HG03378 (cell line): ENCODE results near the gene CLN3.
"Not testable (repeated sequence)": the region's sequence is repeated elsewhere in the genome, so short reads cannot be mapped to it uniquely, and the experiment has no call there.

Source experiments
- ATAC-seq: cut with Tn5 transposase; IDR thresholded peaks from one replicate; pipeline ENCODE4 v1.9.1; 2021; ENCODE audit warnings: mild to moderate bottlenecking, moderate library complexity; ENCODE audit not compliant: unreplicated experiment

CLN3 gene

GRCh38 chr16:28514246-28514645 is 22.4 kb upstream of the CLN3 start:
- ATAC-seq, result no peak

GRCh38 chr16:28513484-28514181 is 21.8 kb upstream of the CLN3 start:
- ATAC-seq, result no peak

DNA sequence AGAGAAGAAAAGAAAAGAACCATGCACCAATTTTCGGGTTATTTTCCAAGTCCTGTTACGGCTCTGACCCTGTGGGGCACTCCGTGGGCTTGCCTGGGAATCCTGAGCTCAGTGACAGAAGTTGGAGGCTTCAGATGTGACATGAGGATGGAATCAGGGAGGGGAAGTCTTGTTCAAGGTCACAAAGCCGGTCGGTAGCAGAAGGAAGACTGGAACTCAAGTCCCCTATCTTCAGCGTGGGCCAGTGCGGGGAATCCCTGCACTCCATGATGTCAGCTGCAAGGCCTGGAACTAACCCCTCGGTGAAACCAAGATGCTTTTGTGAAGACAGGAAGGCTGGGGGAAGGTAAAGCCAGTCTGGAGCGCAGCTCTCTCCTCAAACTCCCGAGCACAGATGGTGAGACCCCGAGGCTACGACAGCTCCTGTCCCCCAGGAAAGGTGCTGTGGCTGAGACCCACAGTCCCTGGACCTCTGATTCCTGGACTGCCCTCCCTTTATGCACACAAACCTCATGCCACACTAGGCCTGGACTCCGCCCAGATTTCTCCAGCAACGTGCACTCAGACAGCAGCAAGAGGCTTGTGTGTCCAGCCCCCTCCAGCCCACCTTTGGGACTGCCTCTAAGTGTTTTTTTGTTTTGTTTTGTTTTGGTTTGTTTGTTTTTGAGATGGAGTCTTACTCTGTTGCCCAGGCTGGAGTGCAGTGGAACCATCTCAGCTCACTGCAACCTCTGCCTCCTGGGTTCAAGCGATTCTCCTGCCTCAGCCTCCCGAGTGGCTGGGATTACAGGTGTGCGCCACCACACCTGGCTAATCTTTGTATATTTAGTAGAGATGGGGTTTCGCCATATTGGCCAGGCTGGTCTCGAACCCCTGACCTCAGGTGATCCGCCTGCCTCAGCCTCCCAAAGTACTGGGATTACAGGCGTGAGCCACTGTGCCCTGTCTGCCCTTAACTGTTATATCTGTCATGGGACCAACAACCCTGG is 20.2 kb upstream of the CLN3 start:
- ATAC-seq, result no peak

GRCh38 chr16:28511031-28511430 is 19.2 kb upstream of the CLN3 start:
- no peak for ATAC-seq

GRCh38 chr16:28505489-28506137 is 13.7 kb upstream of the CLN3 start:
- no peak for ATAC-seq

- no peak for ATAC-seq
Observed at GRCh38 chr16:28504707-28505404, 13.0 kb upstream of the CLN3 start.

GRCh38 chr16:28503470-28504259 is 11.8 kb upstream of the CLN3 start:
- ATAC-seq, result no peak

DNA sequence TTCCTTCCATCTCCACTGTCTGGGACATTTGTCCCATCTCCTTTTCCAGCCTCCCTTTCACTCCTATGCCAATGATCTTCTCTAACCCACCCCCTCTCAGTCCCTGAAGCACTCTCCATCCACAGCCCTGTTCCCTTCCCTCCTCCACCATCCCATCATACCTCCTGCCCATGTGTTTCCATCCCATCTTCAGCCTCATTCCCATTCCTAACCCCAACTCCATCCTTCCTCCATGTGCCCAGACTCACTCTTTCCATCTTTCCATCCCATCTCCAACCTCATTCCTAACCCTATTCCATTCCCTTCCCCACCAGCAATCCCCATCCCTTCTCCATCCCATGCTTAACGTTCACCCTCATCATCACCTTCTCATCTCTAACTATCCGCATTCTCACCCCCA is 10.4 kb upstream of the CLN3 start:
- no peak for ATAC-seq

DNA sequence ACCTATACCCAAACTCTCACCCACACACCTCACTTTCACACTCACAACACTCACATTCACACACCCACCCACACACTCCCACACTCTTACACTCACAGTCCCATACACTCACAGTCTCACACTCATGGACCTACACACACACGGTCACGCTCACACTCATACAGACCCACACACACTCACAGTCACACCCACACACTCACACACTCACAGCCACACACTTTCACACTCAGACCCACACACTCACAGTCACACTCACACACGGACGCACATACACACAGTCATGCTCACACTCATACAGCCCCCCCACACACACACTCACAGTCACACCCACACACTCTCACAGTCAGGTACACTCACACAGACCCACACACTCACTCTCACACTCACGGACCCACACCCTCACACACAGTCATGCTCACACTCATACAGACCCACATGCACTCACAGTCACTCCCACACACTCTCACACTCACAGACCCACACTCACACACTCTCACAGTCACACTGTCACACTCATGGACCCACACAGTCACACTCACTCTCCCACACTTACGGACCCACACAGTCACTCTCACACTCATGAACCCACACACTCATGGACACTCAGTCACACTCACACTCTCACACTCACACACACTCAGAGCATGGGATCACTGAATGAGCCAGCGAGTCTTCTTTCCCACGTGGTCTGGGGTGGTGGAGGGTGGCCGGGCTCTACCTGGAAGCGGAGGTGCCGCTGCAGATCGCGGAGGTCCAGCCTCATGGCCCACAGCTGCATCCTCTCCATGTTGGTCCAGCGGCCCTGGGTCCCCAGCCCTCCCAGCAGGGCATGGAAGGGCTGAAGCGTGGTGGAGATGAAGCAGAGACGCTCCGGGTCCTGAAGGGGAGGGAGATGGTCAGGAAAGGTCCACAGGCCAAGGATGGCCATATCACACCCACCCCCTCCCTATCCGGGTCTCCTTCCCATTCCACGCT is 9.7 kb upstream of the CLN3 start:
- no peak for ATAC-seq

- not testable (repeated sequence) for ATAC-seq
Observed at GRCh38 chr16:28500476-28501180, 8.8 kb upstream of the CLN3 start.

DNA sequence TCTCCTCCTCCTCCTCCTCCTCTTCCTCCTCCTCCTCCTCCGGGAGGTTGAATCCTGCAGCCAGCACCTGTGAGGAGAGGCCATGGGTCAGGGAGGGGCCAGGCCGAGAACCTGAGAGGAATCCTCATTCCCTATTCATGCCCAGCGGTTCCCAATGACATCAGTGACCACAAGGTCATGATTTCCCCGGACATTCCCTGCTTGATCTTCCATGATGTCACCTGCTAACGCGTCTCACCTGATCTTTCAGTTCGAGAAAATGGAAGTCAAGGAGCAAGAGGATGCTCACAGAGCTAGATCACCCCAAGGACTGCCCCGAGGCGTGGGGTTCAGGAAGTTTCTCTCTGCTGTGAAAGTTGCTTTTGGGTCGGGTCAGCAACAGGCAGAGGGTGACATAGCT is 8.0 kb upstream of the CLN3 start:
- no peak for ATAC-seq

DNA sequence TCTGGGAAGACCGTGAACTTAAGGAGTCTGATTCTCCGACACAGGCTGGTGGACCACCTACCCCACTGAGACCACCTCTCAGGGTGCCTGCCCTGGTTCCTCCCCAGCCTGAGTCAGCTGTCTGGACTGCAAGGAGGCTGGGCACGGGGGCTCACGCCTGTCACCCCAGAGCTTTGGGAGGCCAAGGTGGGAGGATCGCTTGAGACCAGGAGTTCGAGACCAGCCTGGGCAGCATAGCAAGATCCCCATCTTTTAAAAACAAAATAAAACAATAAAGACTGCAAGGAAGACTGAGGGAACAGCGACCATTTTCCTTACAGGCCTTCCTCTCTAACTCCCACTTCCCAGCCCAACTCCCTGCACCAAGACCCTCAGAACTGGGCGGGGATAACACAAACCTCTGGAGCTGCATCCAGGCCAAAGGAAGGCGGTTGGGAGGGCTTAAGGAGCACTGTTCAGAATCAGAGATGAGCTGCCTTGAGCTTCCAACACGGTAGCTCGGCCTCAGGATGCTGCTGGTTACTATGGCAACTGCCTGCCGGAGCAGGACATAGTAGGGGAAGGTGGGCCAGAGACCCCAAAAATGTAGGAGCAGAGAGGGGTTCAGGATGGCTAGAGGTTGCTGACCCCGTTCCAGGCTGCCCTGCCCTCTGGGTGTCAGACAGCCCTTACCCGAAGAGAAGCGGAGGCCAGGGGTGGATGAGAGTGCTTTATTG is 7.0 kb upstream of the CLN3 start:
- no peak for ATAC-seq

GRCh38 chr16:28497861-28498599 is 6.2 kb upstream of the CLN3 start:
- ATAC-seq, result no peak

GRCh38 chr16:28497386-28497785 is 5.5 kb upstream of the CLN3 start:
- ATAC-seq, result no peak

DNA sequence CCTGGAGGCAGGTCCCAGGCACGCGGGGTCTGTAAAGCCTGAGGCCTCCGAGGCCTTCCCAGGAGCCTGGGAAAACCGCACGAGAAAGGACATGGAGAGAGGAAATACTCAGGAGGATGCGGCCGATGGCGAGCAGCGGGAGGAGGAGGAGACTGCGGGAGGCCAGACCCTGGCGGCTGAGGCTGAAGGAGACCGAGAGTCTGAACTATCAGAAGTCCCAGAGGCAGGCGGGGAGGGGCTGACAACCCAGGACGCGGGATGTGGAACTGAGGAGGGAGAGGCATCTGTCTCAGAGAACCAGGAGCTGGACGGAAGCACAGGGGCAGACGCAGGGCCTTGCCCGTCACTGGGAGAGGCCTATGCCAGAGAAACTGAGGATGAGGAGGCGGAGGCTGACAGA is 5.0 kb upstream of the CLN3 start:
- ATAC-seq, result no peak

DNA sequence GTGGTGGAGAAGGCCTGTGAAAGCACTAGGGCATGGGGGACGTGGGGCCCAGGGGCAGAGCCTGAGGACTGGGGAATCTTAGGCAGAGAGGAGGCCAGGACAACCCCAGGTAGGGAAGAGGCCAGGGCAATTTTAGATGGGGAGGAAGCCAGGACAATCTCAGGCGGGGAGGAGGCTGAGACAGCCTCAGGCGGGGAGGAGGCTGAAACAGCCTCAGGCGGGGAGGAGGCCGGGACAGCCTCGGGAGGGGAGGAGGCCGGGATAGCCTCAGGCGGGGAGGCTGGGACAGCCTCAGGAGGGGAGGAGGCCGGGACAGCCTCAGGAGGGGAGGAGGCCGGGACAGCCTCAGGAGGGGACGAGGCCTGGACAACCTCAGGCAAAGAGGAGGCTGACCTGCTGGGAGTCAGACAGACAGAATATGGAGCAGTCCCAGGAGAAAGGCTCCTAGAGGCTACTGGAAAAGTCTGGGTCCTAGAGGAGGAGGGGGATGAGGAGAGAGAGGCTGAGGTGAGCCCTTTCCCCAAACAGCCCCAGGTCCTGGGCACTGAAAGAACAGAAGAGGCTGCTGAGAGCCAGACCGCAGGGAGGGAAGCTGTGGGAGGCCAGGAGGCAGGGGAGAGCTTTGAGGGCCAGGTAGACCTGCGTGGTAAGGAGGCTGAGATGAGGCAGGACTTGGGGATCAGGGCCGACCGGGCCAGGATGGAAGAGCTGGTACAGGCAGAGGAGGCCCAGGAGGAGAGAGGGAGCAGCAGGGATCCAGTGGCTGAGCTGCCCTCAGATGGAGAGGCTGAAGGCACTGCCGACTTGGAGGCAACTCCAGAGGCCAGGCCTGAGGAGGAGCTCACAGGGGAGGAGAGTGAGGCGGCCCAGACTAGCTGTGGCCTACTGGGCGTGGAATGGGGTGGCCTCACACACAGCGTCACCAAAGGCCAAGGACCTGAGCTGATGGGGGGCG is 4.2 kb upstream of the CLN3 start:
- ATAC-seq, result no peak
